ENCODE data around the gene SDR42E2.

DNA sequence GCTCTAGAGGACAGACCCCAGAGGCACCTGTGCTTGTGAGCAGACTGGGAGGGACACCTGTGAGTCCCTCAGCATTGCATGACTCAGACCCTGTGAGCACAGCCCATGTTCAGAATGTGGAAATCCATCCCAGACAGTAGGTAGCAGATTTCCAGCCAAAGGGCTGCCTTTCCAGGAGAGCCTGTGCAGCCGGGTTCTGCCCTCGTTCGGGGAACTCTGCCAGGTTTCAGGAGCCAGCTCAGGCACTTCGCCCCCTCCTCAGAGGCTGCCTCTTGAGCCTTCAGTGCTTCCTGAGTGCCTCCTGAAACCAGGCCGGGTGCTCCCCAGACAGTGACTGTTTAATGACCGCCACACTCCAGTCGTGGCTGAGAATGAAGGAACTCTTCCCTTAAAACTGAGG, 23.3 kb upstream of the SDR42E2 start:
- TF ChIP-seq EZH2 (IDR thresholded peaks at IDR 0.05; ENCODE audit: low read depth, low read length, severe bottlenecking) (no peak), SIN3A (conservative IDR thresholded peaks at IDR 0.05 in 1 of 2, IDR thresholded peaks at IDR 0.05 in 1 of 2; ENCODE audit: low read depth in 1 of 2, low read length in 2 of 2) (no peak), TAF7 (optimal IDR thresholded peaks at IDR 0.05; ENCODE audit: borderline replicate concordance, low read depth, low read length) (no peak), POLR2A (IDR thresholded peaks at IDR 0.05; ENCODE audit: control extremely low read depth in 1 of 2, low read depth in 2 of 2, low read length in 2 of 2) (no peak), JUND (IDR thresholded peaks at IDR 0.05; ENCODE audit: low read length) (no peak), SIRT6 (IDR thresholded peaks at IDR 0.05; ENCODE audit: low read length) (no peak), CHD2 (IDR thresholded peaks at IDR 0.05; ENCODE audit: low read length) (no peak), TAF1 (IDR thresholded peaks at IDR 0.05; ENCODE audit: low read depth, low read length) (no peak), SP1 (IDR thresholded peaks at IDR 0.05; ENCODE audit: low read depth, low read length) (no peak)
- TF ChIP-seq, protein P1, sequence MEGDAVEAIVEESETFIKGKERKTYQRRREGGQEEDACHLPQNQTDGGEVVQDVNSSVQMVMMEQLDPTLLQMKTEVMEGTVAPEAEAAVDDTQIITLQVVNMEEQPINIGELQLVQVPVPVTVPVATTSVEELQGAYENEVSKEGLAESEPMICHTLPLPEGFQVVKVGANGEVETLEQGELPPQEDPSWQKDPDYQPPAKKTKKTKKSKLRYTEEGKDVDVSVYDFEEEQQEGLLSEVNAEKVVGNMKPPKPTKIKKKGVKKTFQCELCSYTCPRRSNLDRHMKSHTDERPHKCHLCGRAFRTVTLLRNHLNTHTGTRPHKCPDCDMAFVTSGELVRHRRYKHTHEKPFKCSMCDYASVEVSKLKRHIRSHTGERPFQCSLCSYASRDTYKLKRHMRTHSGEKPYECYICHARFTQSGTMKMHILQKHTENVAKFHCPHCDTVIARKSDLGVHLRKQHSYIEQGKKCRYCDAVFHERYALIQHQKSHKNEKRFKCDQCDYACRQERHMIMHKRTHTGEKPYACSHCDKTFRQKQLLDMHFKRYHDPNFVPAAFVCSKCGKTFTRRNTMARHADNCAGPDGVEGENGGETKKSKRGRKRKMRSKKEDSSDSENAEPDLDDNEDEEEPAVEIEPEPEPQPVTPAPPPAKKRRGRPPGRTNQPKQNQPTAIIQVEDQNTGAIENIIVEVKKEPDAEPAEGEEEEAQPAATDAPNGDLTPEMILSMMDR (IDR thresholded peaks at IDR 0.05; ENCODE audit: control extremely low read depth in 1 of 3, insufficient read depth in 1 of 3, low read depth in 1 of 3, low read length in 3 of 3) = no peak
